Activated CD8-positive, alpha-beta T cell treated with anti-CD3 and anti-CD28 coated beads for 36 hours (primary cell): ENCODE measurements around the gene E2F6. TPM values are rescaled to one million over a fixed set of nuclear protein-coding genes. Genes with fewer than 3 reads are reported as not detected.

Experiments
- ATAC-seq: fragments of 200-7000 bp; cut with Tn5 transposase; one replicate; pipeline ENCODE4 v1.10.0; 2021; ENCODE audit warnings: mild to moderate bottlenecking, moderate library complexity
- CTCF ChIA-PET: fragments of 350-600 bp; sonication (Branson Sonifier 250); formaldehyde crosslinking; loops from one replicate; lab custom pipeline; 2021; ENCODE audit warnings: antibody characterized with exemption; lab: Charles Lee
- POLR2A ChIA-PET: fragments of 350-600 bp; sonication (Branson Sonifier 250); formaldehyde crosslinking; loops from one replicate; lab custom pipeline; 2021; ENCODE audit warnings: antibody characterized with exemption; lab: Charles Lee
- DNase-seq: peaks from one replicate; pipeline ENCODE4 v3.0.0-alpha.2; 2020
- H3K27ac Mint-ChIP-seq: one replicate; pipeline ENCODE4 v1.8.0; 2021; ENCODE audit warnings: mild to moderate bottlenecking, mixed read lengths
- H3K27me3 Mint-ChIP-seq: one replicate; pipeline ENCODE4 v1.8.0; 2021; ENCODE audit warnings: mixed read lengths
- H3K36me3 Mint-ChIP-seq: one replicate; pipeline ENCODE4 v1.8.0; 2021; ENCODE audit warnings: low read depth, mixed read lengths
- H3K4me1 Mint-ChIP-seq: one replicate; pipeline ENCODE4 v1.8.0; 2021; ENCODE audit warnings: low read depth, mixed read lengths
- H3K4me3 Mint-ChIP-seq: one replicate; pipeline ENCODE4 v1.8.0; 2021; ENCODE audit warnings: mild to moderate bottlenecking, moderate library complexity, mixed read lengths
- H3K9me3 Mint-ChIP-seq: one replicate; pipeline ENCODE4 v1.8.0; 2021; ENCODE audit warnings: mixed read lengths
- intact Hi-C: fragments of 100-400 bp; cut with micrococcal nuclease; formaldehyde crosslinking; loops from one replicate; pipeline ENCODE4 v1.10.0; 2022
- total RNA-seq, 2 experiments: library from RNA; stranded (reverse); gene quantifications; one replicate each; pipeline ENCODE4 v1.2.3, GENCODE V29; 2021
- TF ChIP-seq, protein P1 (sequence below): fragments of 200-600 bp; IDR thresholded peaks from one replicate; pipeline ENCODE4 v1.8.0; 2022; ENCODE audit warnings: antibody characterized with exemption, mild to moderate bottlenecking

Gene E2F6
- total RNA-seq, 2 experiments from 2014 or later: 9.8 to 10.5 TPM

DNA sequence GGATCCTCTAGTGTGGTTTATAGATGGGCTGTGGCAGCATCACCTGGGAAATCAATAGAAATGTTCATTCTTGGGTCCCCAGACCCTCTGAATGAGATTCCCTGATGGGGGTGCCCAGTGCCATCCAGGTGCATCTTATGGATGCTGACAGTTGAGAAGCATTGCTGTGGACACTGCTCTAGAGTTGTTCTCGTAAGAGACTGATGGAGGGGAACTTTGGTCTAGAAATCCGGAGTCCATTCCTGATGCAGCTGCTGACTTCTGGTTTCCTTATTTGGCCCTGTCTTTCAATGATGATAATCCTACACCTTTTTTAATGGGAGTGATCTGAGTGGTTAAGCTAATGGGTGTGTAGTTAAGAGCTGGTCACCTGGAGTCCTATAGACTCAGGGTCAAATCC lies 28.3 kb upstream of the E2F6 start:
- Mint-ChIP-seq H3K4me1 (no peaks in the 10 kb centered on the region), H3K36me3 (no peaks in the 10 kb centered on the region), H3K27me3 (peaks cover 7% of the 10 kb centered on the region), H3K4me3 (no peak overlapping the region), H3K9me3 (no peaks in the 10 kb centered on the region), H3K27ac (no peak overlapping the region)
- DNase-seq (no peak), ATAC-seq (no peak)
- TF ChIP-seq, protein P1, sequence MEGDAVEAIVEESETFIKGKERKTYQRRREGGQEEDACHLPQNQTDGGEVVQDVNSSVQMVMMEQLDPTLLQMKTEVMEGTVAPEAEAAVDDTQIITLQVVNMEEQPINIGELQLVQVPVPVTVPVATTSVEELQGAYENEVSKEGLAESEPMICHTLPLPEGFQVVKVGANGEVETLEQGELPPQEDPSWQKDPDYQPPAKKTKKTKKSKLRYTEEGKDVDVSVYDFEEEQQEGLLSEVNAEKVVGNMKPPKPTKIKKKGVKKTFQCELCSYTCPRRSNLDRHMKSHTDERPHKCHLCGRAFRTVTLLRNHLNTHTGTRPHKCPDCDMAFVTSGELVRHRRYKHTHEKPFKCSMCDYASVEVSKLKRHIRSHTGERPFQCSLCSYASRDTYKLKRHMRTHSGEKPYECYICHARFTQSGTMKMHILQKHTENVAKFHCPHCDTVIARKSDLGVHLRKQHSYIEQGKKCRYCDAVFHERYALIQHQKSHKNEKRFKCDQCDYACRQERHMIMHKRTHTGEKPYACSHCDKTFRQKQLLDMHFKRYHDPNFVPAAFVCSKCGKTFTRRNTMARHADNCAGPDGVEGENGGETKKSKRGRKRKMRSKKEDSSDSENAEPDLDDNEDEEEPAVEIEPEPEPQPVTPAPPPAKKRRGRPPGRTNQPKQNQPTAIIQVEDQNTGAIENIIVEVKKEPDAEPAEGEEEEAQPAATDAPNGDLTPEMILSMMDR: no peak
- intact Hi-C loops: no loop called here
- CTCF ChIA-PET: no interaction called here
- POLR2A ChIA-PET: no interaction called here

DNA sequence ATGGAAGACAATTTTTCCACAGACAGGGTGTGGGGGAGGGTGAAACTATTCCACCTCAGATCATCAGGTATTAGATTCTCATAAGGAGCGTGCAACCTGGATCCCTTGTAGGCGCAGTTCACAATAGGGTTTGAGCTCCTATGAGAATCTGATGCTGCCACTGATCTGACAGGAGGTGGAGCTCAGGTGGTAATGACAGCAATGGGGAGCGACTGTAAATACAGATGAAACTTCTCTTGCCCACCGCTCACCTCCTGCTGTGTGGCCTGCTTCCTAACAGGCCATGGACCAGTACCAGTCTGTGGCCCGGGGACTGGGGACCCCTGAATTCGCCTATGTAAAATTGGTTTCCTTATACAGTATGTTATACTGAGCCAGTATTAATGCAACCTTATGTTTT lies 27.3 kb upstream of the E2F6 start:
- intact Hi-C loops: no loop called here
- TF ChIP-seq, protein P1: no peak
- Mint-ChIP-seq H3K27me3 (peaks cover 7% of the 10 kb centered on the region), H3K4me3 (no peak overlapping the region), H3K4me1 (no peaks in the 10 kb centered on the region), H3K36me3 (no peaks in the 10 kb centered on the region), H3K9me3 (no peaks in the 10 kb centered on the region), H3K27ac (no peak overlapping the region)
- CTCF ChIA-PET: interaction anchor here (3.0 kb wide), 1 partner anchor 15 kb away, joined by 14 read pairs; no protein-coding TSS in a partner anchor
- ATAC-seq: no peak
- POLR2A ChIA-PET: interaction anchor here (0.9 kb wide), 1 partner anchor 74 kb away, joined by 3 read pairs; no protein-coding TSS in a partner anchor
- DNase-seq: no peak

DNA sequence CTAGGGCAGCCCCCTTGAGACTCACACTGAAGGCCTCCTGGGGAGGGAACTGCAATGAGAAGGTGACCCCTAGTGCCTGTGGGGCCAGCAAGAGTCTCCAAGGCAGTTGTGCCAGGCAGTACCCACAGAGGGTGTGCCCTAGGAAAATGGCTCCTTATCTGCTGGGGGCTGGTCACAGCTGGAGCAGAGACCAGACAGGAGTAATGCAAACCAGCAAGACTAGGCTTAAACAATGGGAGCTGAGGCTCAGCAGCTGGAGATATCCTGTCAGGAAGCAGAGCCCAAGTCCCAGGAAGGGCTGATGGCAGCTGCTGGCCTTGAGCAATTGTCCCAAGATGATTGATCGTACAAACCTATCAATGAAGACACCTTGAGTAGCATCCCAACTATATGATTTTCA lies 26.8 kb upstream of the E2F6 start:
- DNase-seq (no peak), ATAC-seq (no peak)
- CTCF ChIA-PET: interaction anchor here (3.0 kb wide), 1 partner anchor 14 kb away, joined by 14 read pairs; no protein-coding TSS in a partner anchor
- Mint-ChIP-seq H3K27me3 (peaks cover 11% of the 10 kb centered on the region), H3K4me3 (no peak overlapping the region), H3K36me3 (no peaks in the 10 kb centered on the region), H3K27ac (no peak overlapping the region), H3K4me1 (no peaks in the 10 kb centered on the region), H3K9me3 (no peaks in the 10 kb centered on the region)
- intact Hi-C loops: no loop called here
- TF ChIP-seq, protein P1: no peak
- POLR2A ChIA-PET: interaction anchor here (0.9 kb wide), 1 partner anchor 73 kb away, joined by 3 read pairs; no protein-coding TSS in a partner anchor

- Mint-ChIP-seq H3K4me3 (no peak overlapping the region), H3K9me3 (no peaks in the 10 kb centered on the region), H3K27ac (no peak overlapping the region), H3K4me1 (no peaks in the 10 kb centered on the region), H3K27me3 (peaks cover 11% of the 10 kb centered on the region), H3K36me3 (no peaks in the 10 kb centered on the region)
- intact Hi-C loops: no loop called here
- DNase-seq (no peak), ATAC-seq (no peak)
- CTCF ChIA-PET: interaction anchor here (3.0 kb wide), 1 partner anchor 14 kb away, joined by 14 read pairs; no protein-coding TSS in a partner anchor
- TF ChIP-seq, protein P1: no peak
- POLR2A ChIA-PET: no interaction called here
Observed at GRCh38 chr2:11492244-11492643, 26.3 kb upstream of the E2F6 start.

DNA sequence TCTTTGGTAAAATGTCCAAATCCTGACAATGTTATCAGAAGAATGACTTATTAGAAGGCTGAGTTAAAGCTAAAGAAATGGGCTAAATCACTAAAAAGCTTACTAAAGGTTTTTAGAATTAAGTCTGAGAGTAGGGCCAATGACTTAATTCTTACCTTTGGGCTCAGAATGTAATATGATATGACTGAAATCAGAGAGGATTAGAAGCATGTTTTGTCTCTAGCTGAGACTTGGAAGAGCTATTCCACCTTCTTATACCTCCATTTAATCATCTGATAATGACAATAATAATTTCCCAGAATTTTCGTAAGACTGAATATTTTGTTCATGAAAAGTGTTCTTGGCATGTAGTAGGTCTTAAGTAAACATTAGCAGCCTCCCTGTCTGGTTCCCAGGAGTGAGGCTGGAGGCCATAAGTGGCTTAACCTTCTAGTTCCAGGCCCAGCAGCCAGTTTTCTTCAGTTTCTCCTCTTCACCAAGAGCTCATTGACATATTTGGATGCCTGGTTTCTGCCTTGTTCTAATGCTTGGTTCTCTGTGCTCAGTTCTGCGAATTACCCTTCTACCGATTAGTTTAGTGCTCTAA lies 25.5 kb upstream of the E2F6 start:
- ChIA-PET POLR2A (no interaction called here), CTCF (interaction anchor here (1.3 to 3.0 kb wide), 3 partner anchors 13 to 93 kb away, joined by 3 to 14 read pairs (median 9); no protein-coding TSS in a partner anchor)
- Mint-ChIP-seq H3K4me3 (no peak overlapping the region), H3K27ac (no peak overlapping the region), H3K9me3 (no peaks in the 10 kb centered on the region), H3K27me3 (peaks cover 14% of the 10 kb centered on the region), H3K36me3 (no peaks in the 10 kb centered on the region), H3K4me1 (no peaks in the 10 kb centered on the region)
- TF ChIP-seq, protein P1: no peak
- DNase-seq (no peak), ATAC-seq (no peak)
- intact Hi-C loops: no loop called here
